ENCODE results near the gene SRGAP1. TPM values are rescaled to one million over a fixed set of nuclear protein-coding genes. Genes with fewer than 3 reads are reported as not detected.

Gene SRGAP1
- total and polyA plus RNA-seq, 9 donors, result 2.8 to 17.9 (median 8.6) TPM

DNA sequence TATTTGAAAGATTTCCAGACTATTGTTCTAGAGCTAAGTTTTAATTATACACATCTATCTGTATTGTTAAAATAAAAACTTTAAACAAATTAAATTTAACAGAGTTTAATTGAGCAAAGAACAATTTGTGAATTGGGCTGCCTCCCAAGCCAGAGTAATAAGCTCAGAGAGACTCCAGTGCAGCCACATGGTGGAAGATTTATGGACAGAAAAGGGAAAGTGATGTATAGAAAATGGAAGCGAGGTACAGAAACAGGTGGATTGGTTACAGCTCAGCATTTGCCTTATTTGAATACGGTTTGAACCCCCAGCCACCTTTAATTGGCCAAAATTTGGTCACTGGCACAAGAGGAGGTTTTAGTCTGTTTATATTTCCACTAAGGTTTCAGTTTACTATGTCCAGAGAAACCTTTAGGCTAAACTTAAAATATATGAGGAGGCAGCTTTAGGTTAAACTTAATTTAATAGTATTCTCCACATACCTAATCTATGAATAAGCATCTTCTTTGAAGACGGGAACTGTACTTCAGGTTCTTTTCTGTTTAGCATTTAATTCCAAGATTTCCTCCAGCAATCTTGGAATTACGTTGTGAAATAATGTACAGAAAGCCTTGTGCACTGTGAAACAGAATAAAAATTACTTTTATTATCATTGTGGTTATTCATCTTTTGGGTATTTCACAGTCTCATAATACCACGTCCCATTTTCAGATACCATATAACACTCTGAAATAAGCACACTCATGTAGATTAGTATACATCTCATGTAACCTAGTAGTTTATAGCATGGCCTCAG lies 19.4 kb downstream of the SRGAP1 start:
- intact Hi-C loops (cut with DNase I), result no loop called here
- no peak overlapping the region for H3K27ac ChIP-seq
- 88 to 92% (median 91%) methylated on average over 5 of the region's 5 CpGs for WGBS, 3 donors
- no peaks in the 10 kb centered on the region for H3K36me3 ChIP-seq
- peaks cover 3% of the 10 kb centered on the region for H3K4me1 ChIP-seq (ENCODE audit: insufficient read depth)
- TF ChIP-seq EP300 (IDR thresholded peaks at IDR 0.05), result no peak
- TF ChIP-seq, protein P1, sequence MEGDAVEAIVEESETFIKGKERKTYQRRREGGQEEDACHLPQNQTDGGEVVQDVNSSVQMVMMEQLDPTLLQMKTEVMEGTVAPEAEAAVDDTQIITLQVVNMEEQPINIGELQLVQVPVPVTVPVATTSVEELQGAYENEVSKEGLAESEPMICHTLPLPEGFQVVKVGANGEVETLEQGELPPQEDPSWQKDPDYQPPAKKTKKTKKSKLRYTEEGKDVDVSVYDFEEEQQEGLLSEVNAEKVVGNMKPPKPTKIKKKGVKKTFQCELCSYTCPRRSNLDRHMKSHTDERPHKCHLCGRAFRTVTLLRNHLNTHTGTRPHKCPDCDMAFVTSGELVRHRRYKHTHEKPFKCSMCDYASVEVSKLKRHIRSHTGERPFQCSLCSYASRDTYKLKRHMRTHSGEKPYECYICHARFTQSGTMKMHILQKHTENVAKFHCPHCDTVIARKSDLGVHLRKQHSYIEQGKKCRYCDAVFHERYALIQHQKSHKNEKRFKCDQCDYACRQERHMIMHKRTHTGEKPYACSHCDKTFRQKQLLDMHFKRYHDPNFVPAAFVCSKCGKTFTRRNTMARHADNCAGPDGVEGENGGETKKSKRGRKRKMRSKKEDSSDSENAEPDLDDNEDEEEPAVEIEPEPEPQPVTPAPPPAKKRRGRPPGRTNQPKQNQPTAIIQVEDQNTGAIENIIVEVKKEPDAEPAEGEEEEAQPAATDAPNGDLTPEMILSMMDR (IDR thresholded peaks at IDR 0.05), result no peak
- TF ChIP-seq POLR2A (IDR thresholded peaks at IDR 0.05), result no peak
- H3K4me3 ChIP-seq, result no peak overlapping the region
- H3K27me3 ChIP-seq, result no peaks in the 10 kb centered on the region
- no peaks in the 10 kb centered on the region for H3K9me3 ChIP-seq
- DNase-seq, result no peak

- Histone ChIP-seq H3K27ac (no peak overlapping the region), H3K4me1 (ENCODE audit: insufficient read depth) (peaks cover 3% of the 10 kb centered on the region), H3K27me3 (no peaks in the 10 kb centered on the region), H3K4me3 (no peak overlapping the region), H3K9me3 (no peaks in the 10 kb centered on the region), H3K36me3 (no peaks in the 10 kb centered on the region)
- TF ChIP-seq, protein P1 (IDR thresholded peaks at IDR 0.05), result no peak
- TF ChIP-seq EP300 (IDR thresholded peaks at IDR 0.05) (no peak), POLR2A (IDR thresholded peaks at IDR 0.05) (no peak)
- intact Hi-C loops (cut with DNase I), result no loop called here
- DNase-seq, result no peak
Observed at GRCh38 chr12:63864454-63864706, 19.9 kb downstream of the SRGAP1 start.

DNA sequence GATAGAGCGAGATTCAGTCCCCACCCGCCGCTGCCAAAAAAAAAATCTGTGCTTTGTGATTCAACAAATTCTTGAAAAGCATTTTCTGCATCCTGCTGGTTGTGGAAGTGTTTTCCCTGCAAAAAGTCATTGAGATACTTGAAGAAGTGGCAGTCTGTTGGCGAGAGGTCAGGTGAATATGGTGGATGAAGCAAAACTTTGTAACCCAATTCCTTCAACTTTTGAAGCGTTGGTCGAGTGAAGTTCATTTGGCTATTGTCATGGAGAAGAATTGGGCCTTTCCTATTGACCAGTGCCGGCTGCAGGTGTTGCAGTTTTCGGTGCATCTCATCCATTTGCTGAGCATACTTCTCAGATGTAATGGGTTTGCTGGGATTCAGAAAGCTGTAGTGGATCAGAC lies 20.9 kb downstream of the SRGAP1 start:
- H3K27ac ChIP-seq, result no peak overlapping the region
- H3K9me3 ChIP-seq, result no peaks in the 10 kb centered on the region
- peaks cover 3% of the 10 kb centered on the region for H3K4me1 ChIP-seq (ENCODE audit: insufficient read depth)
- DNase-seq, result no peak
- 92 to 98% (median 94%) methylated on average over 8 of the region's 8 CpGs for WGBS, 3 donors
- H3K27me3 ChIP-seq, result no peaks in the 10 kb centered on the region
- TF ChIP-seq POLR2A (IDR thresholded peaks at IDR 0.05) (no peak), EP300 (IDR thresholded peaks at IDR 0.05) (no peak)
- TF ChIP-seq, protein P1 (IDR thresholded peaks at IDR 0.05), result no peak
- intact Hi-C loops (cut with DNase I), result no loop called here
- no peak overlapping the region for H3K4me3 ChIP-seq
- no peaks in the 10 kb centered on the region for H3K36me3 ChIP-seq

GRCh38 chr12:63867053-63867452 lies 22.6 kb downstream of the SRGAP1 start:
- Histone ChIP-seq H3K9me3 (no peaks in the 10 kb centered on the region), H3K27ac (no peak overlapping the region), H3K4me1 (ENCODE audit: insufficient read depth) (peaks cover 3% of the 10 kb centered on the region), H3K27me3 (no peaks in the 10 kb centered on the region), H3K4me3 (no peak overlapping the region), H3K36me3 (no peaks in the 10 kb centered on the region)
- 94 to 95% (median 94%) methylated on average over 3 of the region's 3 CpGs for WGBS, 3 donors
- intact Hi-C loops (cut with DNase I), result no loop called here
- DNase-seq, result no peak
- TF ChIP-seq, protein P1 (IDR thresholded peaks at IDR 0.05), result no peak
- TF ChIP-seq POLR2A (IDR thresholded peaks at IDR 0.05) (no peak), EP300 (IDR thresholded peaks at IDR 0.05) (no peak)
